ENCODE results near the gene ZMIZ2. TPM values are rescaled to one million over a fixed set of nuclear protein-coding genes. Genes with fewer than 3 reads are reported as not detected.

Gene ZMIZ2
- total and polyA plus RNA-seq, 9 of the 15 experiments (the other 6 are each of a cell fraction or from before 2014, with no cell fraction given) = 0.13 to 40.3 (median 4.9) TPM

- TF ChIP-seq ZBTB33 (CRISPR knock-in tag; IDR thresholded peaks at IDR 0.05) (peak; percentile 35; the same call in 1 of the 2 replicates), GABPB2 (CRISPR knock-in tag; conservative IDR thresholded peaks at IDR 0.05) (no peak), DPF2 (IDR thresholded peaks at IDR 0.05) (no peak), CBX3 (IDR thresholded peaks at IDR 0.05; ENCODE audit: borderline replicate concordance in 1 of 2, low read length in 2 of 2) (peak in 1 of 2 experiments; percentile 23; a peak in 1 of 3 replicates), JUNB (CRISPR knock-in tag; conservative IDR thresholded peaks at IDR 0.05) (no peak), ZNF644 (tag; IDR thresholded peaks at IDR 0.05; ENCODE audit: low read depth) (no peak), CREB1 (IDR thresholded peaks at IDR 0.05) (peak; percentile 89), CREB1 (CRISPR knock-in tag; IDR thresholded peaks at IDR 0.05) (peak; percentile 80)
These were observed 12.8 kb downstream of the ZMIZ2 start (continued) for GRCh38 chr7:44761207-44762161.
